ENCODE results near the gene VSX2. TPM values are rescaled to one million over a fixed set of nuclear protein-coding genes. Genes with fewer than 3 reads are reported as not detected.
A peak's percentile ranks its signal among the peaks of the same experiment; 100 is the strongest.

VSX2 gene
- total RNA-seq, 2 donors from 2014 or later, result not detected

DNA sequence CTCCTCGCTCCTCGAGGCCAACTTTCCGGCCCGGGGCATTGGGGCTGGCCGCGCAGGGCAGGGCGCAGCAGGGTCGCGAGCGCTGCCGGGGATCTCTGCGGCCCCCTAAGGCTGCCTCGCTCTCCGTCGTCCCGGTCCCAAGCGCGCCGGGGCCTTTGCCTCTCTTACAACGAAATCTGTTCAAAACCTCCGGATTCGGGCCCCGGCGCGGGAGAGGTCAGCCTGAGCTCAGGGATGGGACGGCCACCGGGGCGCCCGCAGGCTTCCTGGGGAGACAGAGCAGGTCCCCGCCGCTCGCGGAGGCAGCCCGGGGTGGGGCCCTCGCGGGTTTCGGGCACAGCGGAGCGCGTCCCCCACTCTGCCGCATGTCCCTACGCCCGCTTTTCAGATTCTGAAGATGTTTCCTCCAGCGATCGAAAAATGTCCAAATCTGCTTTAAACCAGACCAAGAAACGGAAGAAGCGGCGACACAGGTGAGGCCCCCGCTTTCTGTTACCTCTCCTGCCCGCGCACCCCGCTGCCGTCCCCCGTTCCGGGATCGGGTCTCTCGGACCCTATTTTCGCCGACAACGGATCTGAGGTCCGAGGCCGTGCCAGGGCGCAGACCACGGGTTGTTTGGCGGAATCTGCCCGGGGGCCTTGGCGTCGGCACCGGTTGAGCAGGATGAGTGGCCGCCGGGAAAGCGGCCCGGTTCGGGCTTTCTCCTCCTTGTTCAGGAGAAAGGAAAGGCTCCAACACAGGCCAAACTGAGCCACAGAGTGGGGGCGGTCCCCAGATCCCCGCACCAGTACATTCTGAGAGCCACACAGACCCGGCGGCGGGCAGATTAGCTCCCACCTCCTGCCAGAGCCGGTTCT is 1.8 kb downstream of the VSX2 start:
- DNase-seq (ENCODE audit: low spot score), result no peak
- Histone ChIP-seq H3K4me1 (ENCODE audit: control insufficient read depth in 1 of 2, low read depth in 2 of 2) (peaks cover 12 to 27% of the 10 kb centered on the region in 2 donors), H3K27me3 (replicated peaks; ENCODE audit: insufficient read depth) (peaks cover 36% of the 10 kb centered on the region), H3K36me3 (no peaks in the 10 kb centered on the region), H3K27ac (no peak overlapping the region), H3K9me3 (no peaks in the 10 kb centered on the region), H3K4me3 (peak overlapping the region; percentile 69)
- no peak for ATAC-seq (ENCODE audit: insufficient number of reproducible peaks, low FRiP score, low read depth)
- TF ChIP-seq, protein P1, sequence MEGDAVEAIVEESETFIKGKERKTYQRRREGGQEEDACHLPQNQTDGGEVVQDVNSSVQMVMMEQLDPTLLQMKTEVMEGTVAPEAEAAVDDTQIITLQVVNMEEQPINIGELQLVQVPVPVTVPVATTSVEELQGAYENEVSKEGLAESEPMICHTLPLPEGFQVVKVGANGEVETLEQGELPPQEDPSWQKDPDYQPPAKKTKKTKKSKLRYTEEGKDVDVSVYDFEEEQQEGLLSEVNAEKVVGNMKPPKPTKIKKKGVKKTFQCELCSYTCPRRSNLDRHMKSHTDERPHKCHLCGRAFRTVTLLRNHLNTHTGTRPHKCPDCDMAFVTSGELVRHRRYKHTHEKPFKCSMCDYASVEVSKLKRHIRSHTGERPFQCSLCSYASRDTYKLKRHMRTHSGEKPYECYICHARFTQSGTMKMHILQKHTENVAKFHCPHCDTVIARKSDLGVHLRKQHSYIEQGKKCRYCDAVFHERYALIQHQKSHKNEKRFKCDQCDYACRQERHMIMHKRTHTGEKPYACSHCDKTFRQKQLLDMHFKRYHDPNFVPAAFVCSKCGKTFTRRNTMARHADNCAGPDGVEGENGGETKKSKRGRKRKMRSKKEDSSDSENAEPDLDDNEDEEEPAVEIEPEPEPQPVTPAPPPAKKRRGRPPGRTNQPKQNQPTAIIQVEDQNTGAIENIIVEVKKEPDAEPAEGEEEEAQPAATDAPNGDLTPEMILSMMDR (IDR thresholded peaks at IDR 0.05), result no peak

DNA sequence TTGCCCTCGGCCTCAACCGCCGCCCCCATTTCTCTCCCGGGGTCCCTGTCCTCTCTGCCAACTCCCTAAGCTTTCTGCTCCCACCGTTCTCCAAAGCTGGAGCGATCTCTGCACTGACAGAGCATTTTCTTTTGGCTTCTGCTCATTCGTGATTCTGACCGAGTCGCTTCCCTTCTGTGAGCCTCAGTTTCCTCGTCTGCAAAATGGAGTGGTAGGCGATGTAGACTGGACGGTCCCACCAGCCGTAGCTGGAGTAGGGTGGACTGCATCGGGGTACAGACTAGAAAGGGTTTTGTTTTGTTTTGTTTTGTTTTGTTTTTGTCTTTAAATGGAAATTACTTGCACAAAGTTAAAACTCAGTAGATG is 2.4 kb downstream of the VSX2 start:
- H3K36me3 ChIP-seq, result no peaks in the 10 kb centered on the region
- ATAC-seq (ENCODE audit: insufficient number of reproducible peaks, low FRiP score, low read depth) (no peak), DNase-seq (ENCODE audit: low spot score) (no peak)
- TF ChIP-seq, protein P1 (IDR thresholded peaks at IDR 0.05), result no peak
- H3K4me3 ChIP-seq, result no peak overlapping the region
- H3K9me3 ChIP-seq, result no peaks in the 10 kb centered on the region
- H3K27ac ChIP-seq, result no peak overlapping the region
- peaks cover 36% of the 10 kb centered on the region for H3K27me3 ChIP-seq (replicated peaks; ENCODE audit: insufficient read depth)
- H3K4me1 ChIP-seq (ENCODE audit: control insufficient read depth in 1 of 2, low read depth in 2 of 2), result peaks cover 12 to 27% of the 10 kb centered on the region in 2 donors

DNA sequence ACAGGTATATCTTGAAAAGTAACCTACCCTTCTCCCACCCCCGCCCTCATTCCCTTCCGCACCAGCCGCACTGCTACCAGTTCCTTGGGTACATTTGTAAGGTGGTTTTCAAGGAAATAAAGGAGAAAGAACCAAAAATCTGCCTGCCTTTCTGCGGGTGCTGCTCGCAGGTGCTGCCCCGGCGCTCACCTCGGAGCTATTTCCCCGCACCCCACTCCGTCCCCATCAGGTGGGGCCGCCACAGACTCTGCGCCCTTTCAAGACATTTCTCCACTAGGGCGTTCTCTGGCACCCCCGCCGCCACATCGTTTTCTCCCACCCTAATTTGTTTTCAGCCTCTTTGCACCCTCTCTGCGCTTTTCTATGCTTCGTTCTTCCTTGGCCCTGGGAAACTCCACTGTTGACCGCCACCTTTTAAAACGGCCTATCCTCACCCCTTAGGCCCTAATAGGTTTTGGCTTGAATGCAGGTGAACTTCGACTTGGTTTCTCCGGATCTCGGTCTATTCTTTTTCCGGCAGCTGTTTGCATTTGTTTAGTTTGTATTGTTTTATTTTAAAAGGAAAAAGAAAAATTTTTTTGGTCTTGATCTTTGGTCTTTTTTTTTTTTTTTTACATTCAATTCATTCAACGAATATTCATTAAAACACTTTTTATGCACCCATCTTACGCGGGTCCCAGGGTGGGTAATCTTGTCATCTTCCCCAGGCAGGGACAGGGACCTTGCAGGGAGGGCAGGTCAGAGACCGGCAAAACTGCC is 3.0 kb downstream of the VSX2 start:
- no peak overlapping the region for H3K27ac ChIP-seq
- H3K27me3 ChIP-seq (replicated peaks; ENCODE audit: insufficient read depth), result peaks cover 36% of the 10 kb centered on the region
- no peak for ATAC-seq (ENCODE audit: insufficient number of reproducible peaks, low FRiP score, low read depth)
- H3K4me3 ChIP-seq, result no peak overlapping the region
- TF ChIP-seq, protein P1 (IDR thresholded peaks at IDR 0.05), result no peak
- H3K4me1 ChIP-seq (ENCODE audit: control insufficient read depth in 1 of 2, low read depth in 2 of 2), result peaks cover 12 to 27% of the 10 kb centered on the region in 2 donors
- DNase-seq (ENCODE audit: low spot score), result no peak
- H3K9me3 ChIP-seq, result no peaks in the 10 kb centered on the region
- H3K36me3 ChIP-seq, result no peaks in the 10 kb centered on the region

DNA sequence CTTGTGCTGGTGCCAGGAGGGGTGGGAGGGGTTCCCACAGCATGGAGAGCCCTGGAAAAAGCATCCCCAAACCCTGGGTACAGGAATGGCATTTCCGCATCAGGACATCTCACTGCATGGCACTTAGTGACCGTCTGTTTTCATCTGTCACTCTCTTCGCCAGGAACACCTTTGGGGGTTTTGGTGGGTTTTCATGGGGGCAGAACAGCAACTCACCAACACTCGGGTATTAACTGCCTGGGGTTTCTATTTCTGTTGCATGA is 3.5 kb downstream of the VSX2 start:
- H3K9me3 ChIP-seq, result no peaks in the 10 kb centered on the region
- no peaks in the 10 kb centered on the region for H3K36me3 ChIP-seq
- H3K4me3 ChIP-seq, result no peak overlapping the region
- H3K27me3 ChIP-seq (replicated peaks; ENCODE audit: insufficient read depth), result peaks cover 36% of the 10 kb centered on the region
- ATAC-seq (ENCODE audit: insufficient number of reproducible peaks, low FRiP score, low read depth) (no peak), DNase-seq (ENCODE audit: low spot score) (no peak)
- no peak overlapping the region for H3K27ac ChIP-seq
- TF ChIP-seq, protein P1 (IDR thresholded peaks at IDR 0.05), result no peak
- peaks cover 12 to 27% of the 10 kb centered on the region in 2 donors for H3K4me1 ChIP-seq (ENCODE audit: control insufficient read depth in 1 of 2, low read depth in 2 of 2)

DNA sequence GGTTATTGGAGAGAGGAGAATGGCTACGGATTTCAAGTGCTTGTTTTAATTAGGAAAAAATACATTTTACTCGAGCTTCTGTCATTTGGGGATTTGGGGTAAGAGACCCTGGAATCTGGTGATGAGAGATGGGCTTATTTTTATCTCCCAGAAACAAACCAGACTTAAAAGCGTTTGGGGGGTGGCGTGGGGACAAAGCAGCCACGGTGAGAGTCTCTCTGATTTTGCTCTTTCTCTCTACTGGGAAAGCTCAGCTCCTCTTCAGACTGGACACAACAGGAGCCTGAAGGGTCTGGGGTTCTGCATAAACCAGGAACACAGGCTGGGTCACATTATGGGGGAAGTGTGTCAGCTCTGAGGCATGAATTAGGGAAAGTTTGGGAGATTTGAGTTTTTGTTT is 3.8 kb downstream of the VSX2 start:
- DNase-seq (ENCODE audit: low spot score), result no peak
- TF ChIP-seq, protein P1 (IDR thresholded peaks at IDR 0.05), result no peak
- Histone ChIP-seq H3K4me3 (no peak overlapping the region), H3K27me3 (replicated peaks; ENCODE audit: insufficient read depth) (peaks cover 36% of the 10 kb centered on the region), H3K27ac (no peak overlapping the region), H3K4me1 (ENCODE audit: control insufficient read depth in 1 of 2, low read depth in 2 of 2) (peaks cover 12 to 27% of the 10 kb centered on the region in 2 donors), H3K36me3 (no peaks in the 10 kb centered on the region), H3K9me3 (no peaks in the 10 kb centered on the region)
- no peak for ATAC-seq (ENCODE audit: insufficient number of reproducible peaks, low FRiP score, low read depth)

Data from thoracic aorta (tissue), 2 donors.